Activated CD4-positive, alpha-beta T cell treated with anti-CD3 and anti-CD28 coated beads, Interleukin-2, Interleukin-4, amounts not matched to agents 100 ng/mL and 50 ng/mL, durations not matched to agents 16 hours and 8 hours (primary cell): Measurements from ENCODE around the gene BRI3.
A peak's percentile ranks its signal among the peaks of the same experiment; 100 is the strongest.
"Not testable (repeated sequence)": the region's sequence is repeated elsewhere in the genome, so short reads cannot be mapped to it uniquely, and the experiment has no call there.

Experiments
- DNase-seq: peaks from one replicate; pipeline ENCODE4 v3.0.0-alpha.2; 2020; ENCODE audit warnings: low spot score

Gene BRI3

GRCh38 chr7:98312201-98312600 is 30.7 kb downstream of the BRI3 start:
- DNase-seq = no peak

DNA sequence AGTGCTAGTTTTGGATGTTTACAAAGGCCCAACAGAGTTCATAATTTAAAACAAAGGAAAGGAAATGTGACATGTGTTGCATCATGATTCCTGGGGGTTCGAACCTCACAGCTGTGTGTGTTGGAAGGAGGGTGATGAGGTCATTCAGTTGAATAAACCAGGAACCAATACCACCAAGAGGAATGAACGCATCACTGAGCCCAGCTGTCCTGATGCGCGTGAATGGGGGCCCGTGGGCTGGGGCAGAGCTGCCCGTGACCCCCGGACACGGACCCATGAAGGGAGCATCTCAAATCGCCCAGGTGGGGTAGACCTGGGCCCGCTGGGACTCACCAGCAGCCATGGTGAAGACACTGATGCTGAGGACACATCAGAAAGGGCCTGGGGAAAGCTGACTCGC is 33.0 kb downstream of the BRI3 start:
- no peak for DNase-seq

GRCh38 chr7:98315318-98315993 is 34.0 kb downstream of the BRI3 start:
- DNase-seq = no peak

DNA sequence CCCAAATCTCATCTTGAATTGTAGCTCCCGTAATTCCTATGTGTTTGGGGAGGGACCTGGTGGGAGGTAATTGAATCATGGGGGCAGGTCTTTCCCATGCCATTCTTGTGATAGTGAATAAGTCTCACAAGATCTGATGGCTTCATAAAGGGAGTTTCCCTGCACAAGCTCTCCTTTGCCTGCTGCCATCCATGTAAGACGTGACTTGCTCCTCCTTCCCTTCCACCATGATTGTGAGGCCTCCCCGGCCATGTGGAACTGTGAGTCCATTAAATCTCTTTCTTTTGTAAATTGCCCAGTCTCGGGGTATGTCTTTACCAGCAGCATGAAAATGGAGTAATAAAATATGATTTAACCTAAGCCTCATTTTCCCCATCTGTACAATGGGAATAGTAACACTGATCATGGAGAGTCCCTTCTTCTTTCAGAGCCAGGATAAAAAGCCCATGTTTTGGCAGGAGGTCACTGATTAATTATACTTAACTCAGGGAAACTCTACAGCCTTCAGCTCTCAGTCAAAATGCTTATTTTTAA is 34.6 kb downstream of the BRI3 start:
- not testable (repeated sequence) for DNase-seq

- DNase-seq = no peak
Observed at GRCh38 chr7:98317366-98318040, 36.0 kb downstream of the BRI3 start.

DNA sequence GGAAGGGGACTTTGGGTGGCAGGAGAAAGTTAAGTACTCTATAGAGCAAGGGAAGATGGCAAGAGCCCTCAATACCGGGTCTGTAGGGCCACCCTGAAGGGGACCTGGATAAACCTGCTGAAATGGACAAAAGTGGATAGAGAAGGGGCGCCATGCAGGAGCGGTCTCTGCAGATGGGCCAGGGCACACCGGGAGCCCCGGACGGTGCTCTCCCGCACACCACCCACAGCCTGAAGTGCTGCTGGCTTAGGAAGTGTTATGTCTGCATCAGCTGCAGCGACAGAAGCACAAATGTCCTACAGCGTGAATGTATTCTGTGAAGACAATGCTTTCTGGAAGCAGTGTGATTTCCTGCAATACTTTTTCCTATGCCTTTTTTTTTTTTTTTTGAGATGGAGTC is 37.7 kb downstream of the BRI3 start:
- no peak for DNase-seq

DNA sequence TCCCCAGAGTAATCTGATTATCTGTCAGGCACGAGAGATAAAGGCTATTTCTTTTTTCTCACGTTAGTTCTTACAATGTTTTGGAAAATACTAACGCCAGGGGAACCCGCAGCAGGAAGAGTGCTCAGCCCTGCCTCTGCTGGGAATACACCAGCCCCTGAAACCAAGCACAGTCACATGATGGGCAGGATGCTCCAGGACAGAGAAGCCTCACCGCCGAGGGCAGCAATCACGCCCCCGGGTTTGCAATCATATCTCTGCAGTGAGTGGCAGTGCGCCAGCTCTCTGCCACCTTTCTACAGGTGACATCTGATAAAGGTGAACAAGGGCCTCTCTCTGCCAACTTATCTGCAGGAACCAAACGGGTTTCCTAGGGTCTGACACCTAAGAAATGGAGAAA is 39.8 kb downstream of the BRI3 start:
- DNase-seq = no peak

GRCh38 chr7:98322331-98323270 is 41.1 kb downstream of the BRI3 start:
- no peak for DNase-seq

DNA sequence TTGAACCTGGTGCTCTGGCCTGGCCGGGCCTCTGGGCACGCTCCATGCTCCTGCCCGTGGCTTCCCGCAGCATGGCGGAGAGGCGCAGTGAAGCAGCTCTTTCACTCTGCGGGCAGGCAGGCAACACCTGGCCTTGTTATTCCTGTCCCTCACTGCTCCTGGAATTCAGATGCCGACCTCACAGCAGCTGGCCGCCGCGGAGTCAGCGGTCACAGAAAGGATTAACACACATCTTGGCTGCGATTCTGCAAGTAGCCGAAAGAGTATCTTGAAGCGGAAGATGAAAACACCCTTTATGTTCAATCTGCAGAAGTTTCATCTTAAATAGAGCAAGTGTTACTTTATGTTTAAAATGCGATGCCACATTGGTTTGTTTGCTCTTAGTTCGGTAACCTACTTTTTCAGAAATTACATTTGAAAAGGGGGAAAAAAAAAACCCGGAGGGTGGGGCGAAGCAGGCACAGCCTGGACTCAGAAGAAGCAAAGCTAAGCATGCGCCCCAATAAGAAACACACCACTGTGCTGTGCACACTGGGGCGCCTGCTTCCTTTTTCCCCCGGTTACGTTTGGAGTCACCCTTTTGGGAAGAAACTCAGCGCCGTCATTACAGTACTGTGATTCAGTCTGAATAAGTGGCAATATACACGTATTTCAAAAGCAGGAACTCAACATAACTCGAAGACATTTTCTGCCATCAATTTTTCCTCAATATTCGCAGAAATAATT is 42.3 kb downstream of the BRI3 start:
- DNase-seq = peak; percentile 1

GRCh38 chr7:98324782-98325181 is 43.3 kb downstream of the BRI3 start:
- no peak for DNase-seq

- DNase-seq = no peak
Observed at GRCh38 chr7:98329100-98329790, 47.8 kb downstream of the BRI3 start.

DNA sequence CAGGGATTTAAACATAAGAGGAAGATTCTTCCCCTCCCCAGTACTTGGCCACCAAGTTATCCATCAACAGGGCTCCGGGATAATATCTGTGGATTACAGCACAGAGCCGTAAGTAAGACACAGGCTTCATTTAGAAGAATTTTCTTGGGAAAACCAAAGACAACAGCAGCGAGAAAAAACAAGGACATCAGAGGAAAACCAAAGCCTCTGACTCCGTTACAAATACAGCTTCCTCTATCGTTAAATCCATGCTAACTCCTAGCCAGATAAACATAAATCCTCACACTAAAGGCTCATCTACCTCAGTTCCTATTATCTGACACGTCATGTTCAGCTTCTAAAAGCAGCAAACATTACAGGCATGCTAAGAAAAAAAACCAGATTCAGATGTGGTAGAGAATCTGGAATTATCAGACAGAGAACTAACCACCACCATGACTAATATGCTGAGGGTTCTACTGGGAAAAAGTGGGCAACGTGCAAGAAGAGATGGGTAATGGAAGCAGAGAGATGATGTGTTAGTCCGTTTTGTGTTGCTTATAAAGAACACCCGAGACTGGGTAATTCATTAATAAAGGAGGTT is 48.4 kb downstream of the BRI3 start:
- DNase-seq = no peak

DNA sequence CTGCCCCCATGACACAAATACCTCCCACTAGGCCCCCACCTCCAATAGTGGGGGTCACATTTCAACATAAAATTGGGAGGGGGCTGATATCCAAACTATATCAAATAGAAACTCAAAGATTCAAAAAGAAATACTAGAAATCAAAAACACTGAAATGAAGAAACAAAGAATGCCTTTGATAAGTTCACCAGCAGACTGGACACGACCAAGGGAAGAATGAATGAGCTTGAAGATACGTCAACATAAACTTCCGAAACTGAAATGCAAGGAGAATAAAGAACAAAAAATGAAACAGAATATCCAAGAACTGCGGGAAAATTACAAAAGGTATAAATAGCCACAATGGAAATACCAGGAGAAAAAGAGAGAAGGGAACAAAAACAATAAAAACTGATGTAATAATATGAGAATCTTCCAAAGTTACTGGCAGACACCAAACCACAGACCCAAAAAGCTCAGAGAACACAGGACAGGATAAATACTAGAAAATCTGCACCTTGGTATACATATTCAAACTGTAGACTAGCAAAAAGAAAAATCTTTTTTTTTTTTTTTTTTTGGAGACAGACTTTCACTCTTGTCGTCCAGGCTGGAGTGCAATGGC is 49.5 kb downstream of the BRI3 start:
- DNase-seq = no peak

- no peak for DNase-seq
Observed at GRCh38 chr7:98334081-98334480, 52.6 kb downstream of the BRI3 start.

DNA sequence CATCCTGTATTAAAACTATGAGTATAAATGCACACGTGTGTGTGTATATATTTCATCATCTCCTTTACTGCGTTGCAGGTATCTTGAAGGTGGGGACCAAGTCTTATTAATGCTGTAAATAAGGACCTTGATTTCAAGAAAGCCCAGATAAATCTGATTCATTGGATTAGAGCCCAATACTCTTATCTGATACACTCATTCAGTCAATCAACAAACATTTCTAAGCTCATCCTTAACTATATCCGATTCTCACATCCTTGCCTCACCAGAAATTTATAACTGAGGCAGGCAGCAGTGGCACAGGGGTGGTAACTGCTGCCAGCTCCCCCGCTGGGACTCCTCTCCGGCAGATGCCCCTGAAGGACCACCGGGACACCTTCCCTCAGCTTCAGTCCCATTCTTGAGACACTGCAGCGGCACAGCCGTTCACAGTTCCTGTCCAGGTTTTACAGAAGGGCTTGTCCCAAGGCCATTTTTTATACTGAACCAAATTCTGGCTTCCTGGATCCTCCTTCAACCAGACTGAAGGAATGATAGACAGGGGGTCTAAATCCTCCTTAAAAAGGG is 54.0 kb downstream of the BRI3 start:
- DNase-seq = no peak

GRCh38 chr7:98338441-98338840 is 57.0 kb downstream of the BRI3 start:
- DNase-seq = no peak

- no peak for DNase-seq
Observed at GRCh38 chr7:98339043-98339442, 57.6 kb downstream of the BRI3 start.

DNA sequence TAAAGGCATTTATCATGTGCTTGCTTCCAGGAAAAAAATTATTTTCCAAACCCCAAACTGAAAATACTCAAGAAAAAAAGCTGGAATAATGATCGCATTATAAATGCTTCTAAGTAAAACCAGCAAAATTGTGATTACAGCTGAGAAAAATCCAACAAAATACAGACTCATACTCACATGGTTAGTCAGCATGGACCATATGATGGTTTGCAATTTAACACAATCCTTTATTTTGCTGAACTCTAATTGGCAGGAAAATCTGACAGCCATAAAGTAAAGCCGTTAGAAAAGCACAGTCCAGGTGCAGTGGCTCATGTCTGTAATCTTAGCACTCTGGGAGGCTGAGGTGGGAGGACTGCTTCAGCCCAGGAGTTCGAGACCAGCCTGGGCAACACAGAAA is 59.6 kb downstream of the BRI3 start:
- no peak for DNase-seq
